Measurements from ENCODE around the gene B4GALNT3. TPM values are rescaled to one million over a fixed set of nuclear protein-coding genes. Genes with fewer than 3 reads are reported as not detected.

Gene B4GALNT3
- total RNA-seq, 1 experiment from 2014 or later: 23.3 TPM

- Histone ChIP-seq H4K8ac (replicated peaks; ENCODE audit: insufficient read length, low read depth, low read length) (no peak overlapping the region), H3K9me3 (ENCODE audit: control insufficient read depth, low read depth, low read length) (no peaks in the 10 kb centered on the region), H3K56ac (ENCODE audit: insufficient read length, low read depth, low read length) (no peak overlapping the region), H3K27me3 (ENCODE audit: insufficient read depth, low read length) (no peaks in the 10 kb centered on the region), H3T11ph (ENCODE audit: low read length) (no peak overlapping the region), H2BK12ac (ENCODE audit: insufficient read length, low read depth, low read length) (no peak overlapping the region), H4K5ac (ENCODE audit: insufficient read length, low read depth, low read length) (no peak overlapping the region), H2AK5ac (ENCODE audit: insufficient read length, low read length) (no peak overlapping the region), H3K79me1 (ENCODE audit: insufficient read depth, low read depth, low read length, poor library complexity, severe bottlenecking) (no peaks in the 10 kb centered on the region), H2BK5ac (ENCODE audit: insufficient read length, low read length) (no peak overlapping the region), H3K14ac (ENCODE audit: insufficient read depth, low read length) (no peak overlapping the region), H3K79me2 (ENCODE audit: insufficient read depth, low read length) (no peaks in the 10 kb centered on the region), H3K4ac (ENCODE audit: low read depth, low read length) (no peak overlapping the region), H3K4me1 (ENCODE audit: insufficient read depth, low read length) (no peaks in the 10 kb centered on the region), H4K91ac (ENCODE audit: insufficient read length, low read depth, low read length) (no peak overlapping the region), H2BK20ac (ENCODE audit: low read depth, low read length, poor library complexity, severe bottlenecking) (no peak overlapping the region), H3K18ac (ENCODE audit: insufficient read length, low read depth, low read length) (no peak overlapping the region), H2BK15ac (ENCODE audit: low read depth, low read length) (no peak overlapping the region), H2AFZ (ENCODE audit: low read length) (no peak overlapping the region), H3K23me2 (ENCODE audit: insufficient read length, low read depth, low read length, poor library complexity, severe bottlenecking) (no peaks in the 10 kb centered on the region), H3K9ac (ENCODE audit: extremely low read depth, insufficient read length, low read length) (no peak overlapping the region), H3K4me2 (ENCODE audit: insufficient read depth, insufficient read length, low read length) (no peak overlapping the region), H3K23ac (ENCODE audit: insufficient read length, low read depth, low read length) (no peak overlapping the region), H4K20me1 (ENCODE audit: control insufficient read depth, insufficient read depth, insufficient read length) (no peaks in the 10 kb centered on the region), H2BK120ac (ENCODE audit: low read depth, low read length, poor library complexity, severe bottlenecking) (no peak overlapping the region), H3K27ac (ENCODE audit: insufficient read length, low read depth, low read length) (no peak overlapping the region)
- H3K4me1 Mint-ChIP-seq: peaks cover 3 to 11% of the 10 kb centered on the region in 2 experiments; a peak in 3 of 4 replicates
- no peak for TF ChIP-seq CTCF (conservative IDR thresholded peaks at IDR 0.05)
- H3K36me3 Mint-ChIP-seq (ENCODE audit: insufficient read depth in 1 of 3, low read depth in 3 of 3): peaks cover 19 to 35% (median 20%) of the 10 kb centered on the region in 3 experiments
- no peak overlapping the region for H3K4me3 Mint-ChIP-seq
- no CpG with 5 or more reads among the region's 6 CpGs for WGBS (ENCODE audit: extremely low coverage, insufficient read length, low lambda C conversion rate)
- no peak for DNase-seq
- peaks cover 23 to 25% of the 10 kb centered on the region in 2 experiments for H3K9me3 Mint-ChIP-seq
- H3K27me3 Mint-ChIP-seq (ENCODE audit: low read depth): no peaks in the 10 kb centered on the region
- no peak overlapping the region for H3K27ac Mint-ChIP-seq
Observed at GRCh38 chr12:530308-530707, 70.6 kb downstream of the B4GALNT3 start.

Measured in H9 (cell line).